GM12878 (cell line): ENCODE measurements around the gene HBP1. TPM values are rescaled to one million over a fixed set of nuclear protein-coding genes. Genes with fewer than 3 reads are reported as not detected.

ENCODE experiments used
- ATAC-seq: fragments of 200-7000 bp; cut with Tn5 transposase; 3 replicates; pipeline ENCODE4 v1.9.1; 2020; ENCODE audit warnings: mild to moderate bottlenecking, moderate library complexity
- BruUV-seq: library from RNA; stranded (reverse); fragments of 400-500 nt; replicated peaks from 2 replicates; lab custom pipeline; 2021; lab: Mats Ljungman, UMichigan
- CTCF ChIA-PET: fragments of 300-600 bp; sonication (Branson Sonifier 250); formaldehyde crosslinking; extraction: SDS; loops from one replicate; lab custom pipeline; 2021; ENCODE audit warnings: inconsistent platforms; lab: Yijun Ruan, JAX
- POLR2A ChIA-PET: fragments of 350-600 bp; formaldehyde crosslinking; extraction: SDS; loops from one replicate; lab custom pipeline; 2021; ENCODE audit warnings: inconsistent platforms; lab: Charles Lee
- RAD21 ChIA-PET: fragments of 300-600 bp; sonication (Branson Sonifier 250); formaldehyde crosslinking; loops from one replicate; lab custom pipeline; 2023; ENCODE audit warnings: antibody characterized with exemption; ENCODE audit not compliant: unreplicated experiment; lab: Charles Lee
- SMC1A ChIA-PET: fragments of 300-600 bp; sonication (Branson Sonifier 250); formaldehyde crosslinking; loops from one replicate; lab custom pipeline; 2023; ENCODE audit not compliant: unreplicated experiment, uncharacterized antibody; lab: Charles Lee
- DNase-seq: peaks from one replicate; pipeline ENCODE4 v3.0.0-alpha.2; 2011; ENCODE audit warnings: low read depth, low spot score
- FAIRE-seq: peaks from 3 replicates; lab custom pipeline; 2011; peaks lifted over from hg19 to GRCh38; lab: Jason Lieb, UNC
- H2AFZ ChIP-seq: 2 replicates; pipeline ENCODE4 v1.6.0; 2011; ENCODE audit warnings: low read depth, low read length, control low read depth; ENCODE audit not compliant: control insufficient read depth
- H3K27ac ChIP-seq: 2 replicates; pipeline ENCODE4 v1.5.1; 2011; ENCODE audit warnings: control low read depth; ENCODE audit not compliant: control insufficient read depth, insufficient read depth
- H3K27me3 ChIP-seq, 2 experiments: replicated peaks in 1 of 2; 2 replicates each; pipeline versions ENCODE4 v1.6.0 to v1.6.1; 2011; ENCODE audit warnings: low read length in 1 of 2; ENCODE audit not compliant: control insufficient read depth in 2 of 2, insufficient read depth in 2 of 2
- H3K36me3 ChIP-seq, 2 experiments: 2 replicates each; pipeline ENCODE4 v1.5.1; 2011; ENCODE audit warnings: low read length in 1 of 2; ENCODE audit not compliant: control insufficient read depth in 2 of 2, insufficient read depth in 2 of 2
- H3K4me1 ChIP-seq: 2 replicates; pipeline ENCODE4 v1.6.1; 2011; ENCODE audit warnings: mild to moderate bottlenecking, low read length, moderate library complexity, mixed read lengths; ENCODE audit not compliant: control insufficient read depth, insufficient read depth
- H3K4me2 ChIP-seq: 2 replicates; pipeline ENCODE4 v1.6.0; 2011; ENCODE audit warnings: control low read depth; ENCODE audit not compliant: control insufficient read depth, insufficient read depth
- H3K4me3 ChIP-seq: fragments of 200-600 bp; sonication (generic); 2 replicates; pipeline ENCODE4 v1.5.1; 2016
- H3K79me2 ChIP-seq: 2 replicates; pipeline ENCODE4 v1.6.0; 2011; ENCODE audit warnings: low read length; ENCODE audit not compliant: control insufficient read depth, insufficient read depth
- H3K9ac ChIP-seq: 2 replicates; pipeline ENCODE4 v1.8.0; 2011; ENCODE audit warnings: low read length, control low read depth, mixed read lengths; ENCODE audit not compliant: control insufficient read depth, insufficient read depth
- H3K9me3 ChIP-seq: replicated peaks from 3 replicates; pipeline ENCODE4 v1.5.1; 2011; ENCODE audit warnings: mild to moderate bottlenecking, low read length; ENCODE audit not compliant: control insufficient read depth, insufficient read depth
- H4K20me1 ChIP-seq: 2 replicates; pipeline ENCODE4 v1.6.0; 2011; ENCODE audit not compliant: control insufficient read depth, insufficient read depth
- BHLHE40 ChIP-seq, 2 experiments: fragments of 450-650 bp in 1 of 2; IDR thresholded peaks; 2 replicates each; pipeline ENCODE4 v1.6.1; 2011 to 2017; ENCODE audit warnings: low read depth in 2 of 2, borderline replicate concordance in 1 of 2, improper control_type of control experiment in 1 of 2, low read length in 1 of 2, mild to moderate bottlenecking in 1 of 2
- BRCA1 ChIP-seq: IDR thresholded peaks from 2 replicates; pipeline ENCODE4 v1.6.1; 2011; ENCODE audit warnings: low read depth, low read length, improper control_type of control experiment
- CBX5 ChIP-seq: sonication (generic); IDR thresholded peaks from 2 replicates; pipeline ENCODE4 v1.6.1; 2016; ENCODE audit warnings: low read depth, moderate library complexity, mild to moderate bottlenecking, inconsistent platforms
- EGR1 ChIP-seq, 2 experiments: IDR thresholded peaks; 1 replicate in 1 of 2; 2 replicates in 1 of 2; pipeline ENCODE4 v1.6.1; 2011 to 2012; ENCODE audit warnings: low read depth in 2 of 2, low read length in 2 of 2, borderline replicate concordance in 1 of 2, mild to moderate bottlenecking in 1 of 2, moderate library complexity in 1 of 2
- EZH2 ChIP-seq: IDR thresholded peaks from 2 replicates; pipeline ENCODE4 v1.6.1; 2012; ENCODE audit warnings: low read depth, mild to moderate bottlenecking, control low read depth, inconsistent platforms, low read length, borderline replicate concordance; ENCODE audit not compliant: control insufficient read depth
- HCFC1 ChIP-seq: fragments of 150-350 bp; IDR thresholded peaks from 2 replicates; pipeline ENCODE4 v1.6.1; 2014; ENCODE audit warnings: low read length
- HDAC2 ChIP-seq: fragments of 200-600 bp; sonication (generic); IDR thresholded peaks from 2 replicates; pipeline ENCODE4 v1.6.1; 2017
- HDAC6 ChIP-seq: fragments of 200-600 bp; sonication (generic); IDR thresholded peaks from one replicate; pipeline ENCODE4 v1.8.0; 2017; ENCODE audit warnings: antibody characterized with exemption; ENCODE audit not compliant: unreplicated experiment
- JUNB ChIP-seq: IDR thresholded peaks from 2 replicates; pipeline ENCODE4 v1.6.1; 2016; ENCODE audit warnings: antibody characterized with exemption, mild to moderate bottlenecking
- KAT2A ChIP-seq: conservative IDR thresholded peaks from 2 replicates; pipeline ENCODE4 v1.6.1; 2011; ENCODE audit warnings: low read depth, low read length; ENCODE audit not compliant: control insufficient read depth
- MTA2 ChIP-seq: fragments of 450-650 bp; IDR thresholded peaks from 2 replicates; pipeline ENCODE4 v1.6.1; 2016; ENCODE audit warnings: low read depth, mild to moderate bottlenecking, moderate library complexity
- MYC ChIP-seq: IDR thresholded peaks from 2 replicates; pipeline ENCODE4 v1.6.1; 2011; ENCODE audit warnings: mild to moderate bottlenecking, low read length, moderate library complexity, inconsistent platforms; ENCODE audit not compliant: insufficient read depth, insufficient replicate concordance, insufficient read length, severe bottlenecking
- RUNX3 ChIP-seq: IDR thresholded peaks from 2 replicates; pipeline ENCODE4 v1.6.1; 2012; ENCODE audit warnings: low read length, inconsistent platforms
- TAF1 ChIP-seq: IDR thresholded peaks from 2 replicates; pipeline ENCODE4 v1.6.1; 2011; ENCODE audit warnings: mild to moderate bottlenecking, low read depth, low read length, borderline replicate concordance
- USF2 ChIP-seq: IDR thresholded peaks from 2 replicates; pipeline ENCODE4 v1.6.1; 2011; ENCODE audit warnings: low read depth, low read length, improper control_type of control experiment, borderline replicate concordance
- ZNF24 ChIP-seq: fragments of 450-650 bp; IDR thresholded peaks from 2 replicates; pipeline ENCODE4 v1.6.1; 2017; ENCODE audit warnings: antibody characterized with exemption, mild to moderate bottlenecking
- WGBS: methylation state at CpG from one replicate; pipeline ENCODE4 v1.1.6; 2016; ENCODE audit warnings: low lambda C conversion rate; ENCODE audit not compliant: insufficient replicate concordance, insufficient coverage; ENCODE audit errors: missing lambda C conversion rate; 5-methylcytosine and 5-hydroxymethylcytosine counted together
- in situ Hi-C: fragments of 300-500 bp; cut with MboI; formaldehyde crosslinking; loops from 9 replicates; pipeline ENCODE4 v1.14.3; 2018; ENCODE audit warnings: mixed read lengths
- intact Hi-C: fragments of 100-400 bp; cut with micrococcal nuclease; formaldehyde crosslinking; loops from one replicate; pipeline ENCODE4 v1.14.2; 2022; ENCODE audit not compliant: unreplicated experiment
- polyA plus RNA-seq, 11 experiments: library from polyadenylated mRNA; depleted of rRNA in 4 of 11; unstranded in 6 of 11; stranded (reverse) in 5 of 11; fragments of >200 nt; fragmentation: Nextera tagmentation in 4 of 11; fragmentation: Illumina TruSeq in 1 of 11; extraction: Ambion mirVana in 4 of 11; extraction: Trizol in 1 of 11; gene quantifications; 1 replicate in 1 of 11; 2 replicates in 10 of 11; pipeline versions ENCODE4 v1.2.1 to v1.2.3, GENCODE V29; 2011 to 2016; ENCODE audit warnings: inconsistent platforms in 2 of 11, missing spikeins in 2 of 11, low read depth in 1 of 11
- total RNA-seq, 4 experiments: library from RNA; depleted of rRNA in 3 of 4; stranded (reverse); fragments of >200 nt in 3 of 4; fragmentation: Illumina TruSeq in 1 of 4; extraction: Trizol in 1 of 4; gene quantifications; 2 replicates each; pipeline versions ENCODE4 v1.2.1 to v1.2.3, GENCODE V29; 2013 to 2021

HBP1 gene
- total and polyA plus RNA-seq, 10 of the 15 experiments (the other 5 are each of a cell fraction or from before 2014, with no cell fraction given): 5.8 to 30.9 (median 9.4) TPM

GRCh38 chr7:107128748-107129147, 40.1 kb upstream of the HBP1 start:
- H2AFZ ChIP-seq: no peak overlapping the region
- no peaks in the 10 kb centered on the region for H3K9me3 ChIP-seq
- intact Hi-C loops (no loop called here), in situ Hi-C loops (no loop called here)
- no peaks in the 10 kb centered on the region for H4K20me1 ChIP-seq
- ATAC-seq: no peak
- no peaks in the 10 kb centered on the region for H3K27me3 ChIP-seq
- no peak overlapping the region for H3K4me3 ChIP-seq
- H3K9ac ChIP-seq: no peak overlapping the region
- H3K4me1 ChIP-seq: peaks cover 10% of the 10 kb centered on the region
- no peaks in the 10 kb centered on the region for H3K79me2 ChIP-seq
- no peak overlapping the region for H3K4me2 ChIP-seq
- no TSS peak for BruUV-seq
- H3K27ac ChIP-seq: no peak overlapping the region
- DNase-seq: no peak
- ChIA-PET CTCF (no interaction called here), RAD21 (no interaction called here), POLR2A (no interaction called here), SMC1A (no interaction called here)
- TF ChIP-seq EZH2: no peak
- no peak for TF ChIP-seq KAT2A
- no peak for TF ChIP-seq BHLHE40 (IDR thresholded peaks at IDR 0.05; ENCODE audit: borderline replicate concordance in 1 of 2, low read depth in 2 of 2, low read length in 1 of 2)
- TF ChIP-seq CBX5: no peak
- TF ChIP-seq EGR1 (IDR thresholded peaks at IDR 0.05; ENCODE audit: borderline replicate concordance in 1 of 2, low read depth in 2 of 2, low read length in 2 of 2): no peak
- TF ChIP-seq JUNB: no peak
- no peak for TF ChIP-seq MYC
- TF ChIP-seq BRCA1: no peak
- no peak for TF ChIP-seq HDAC6
- TF ChIP-seq RUNX3: no peak
- TF ChIP-seq HCFC1: no peak
- TF ChIP-seq TAF1: no peak
- no peak for TF ChIP-seq USF2
- TF ChIP-seq HDAC2: no peak
- TF ChIP-seq MTA2: no peak
- no peak for TF ChIP-seq ZNF24
- no peak for FAIRE-seq
- WGBS: 60% methylated on average over 3 of the region's 3 CpGs
- no peaks in the 10 kb centered on the region for H3K36me3 ChIP-seq
